GM21619 (cell line): ENCODE data around the gene ARAP3.

ENCODE experiments used
- ATAC-seq: cut with Tn5 transposase; IDR thresholded peaks from one replicate; pipeline ENCODE4 v1.9.1; 2021; ENCODE audit not compliant: unreplicated experiment

Gene ARAP3

DNA sequence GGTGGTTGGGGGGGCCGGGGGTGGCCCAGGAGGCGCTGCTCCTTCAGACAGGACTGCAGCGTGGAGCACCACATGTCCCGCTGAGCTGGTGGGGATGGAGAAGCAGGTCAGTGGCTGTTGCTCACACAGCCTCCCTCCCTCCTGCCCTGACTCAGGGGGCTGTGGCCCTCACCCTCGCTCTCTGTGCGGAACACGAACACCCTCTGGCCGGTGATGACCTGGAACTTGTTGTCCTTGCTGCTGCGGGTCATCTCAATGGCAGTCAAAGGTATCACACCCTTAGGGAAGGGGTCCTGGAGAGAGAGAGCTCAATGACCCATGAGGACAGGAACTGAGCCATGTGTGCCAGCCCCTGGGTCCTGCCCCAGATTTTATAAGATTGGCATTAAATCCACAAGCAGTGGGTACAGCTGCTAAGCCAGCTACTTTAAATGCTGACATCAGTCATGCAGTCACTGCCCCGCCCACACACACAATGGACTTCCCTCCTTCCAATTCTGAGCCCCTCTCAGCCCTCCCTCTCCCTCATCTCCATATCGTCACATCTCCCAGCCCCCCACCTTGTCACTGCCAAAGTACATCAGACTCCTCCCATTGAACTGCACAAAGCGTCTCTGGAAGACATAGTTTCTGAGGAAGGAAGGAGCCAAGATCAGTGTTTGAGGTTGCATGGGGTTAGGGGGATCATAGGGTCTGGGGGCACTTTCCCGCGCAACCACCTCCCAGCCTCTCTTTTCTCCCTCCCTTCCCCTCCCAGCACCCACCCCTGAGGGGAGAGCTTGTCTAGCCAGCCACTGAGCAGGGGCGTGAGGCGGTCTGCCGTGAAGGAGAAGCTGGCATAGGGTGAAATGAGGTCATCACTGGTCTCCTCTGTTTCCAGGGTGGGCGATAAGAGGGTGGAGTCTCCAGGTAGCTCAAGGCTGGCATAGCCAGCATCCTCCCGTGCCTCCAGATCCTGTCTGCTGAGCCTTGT, 8.9 kb downstream of the ARAP3 start:
- no peak for ATAC-seq

DNA sequence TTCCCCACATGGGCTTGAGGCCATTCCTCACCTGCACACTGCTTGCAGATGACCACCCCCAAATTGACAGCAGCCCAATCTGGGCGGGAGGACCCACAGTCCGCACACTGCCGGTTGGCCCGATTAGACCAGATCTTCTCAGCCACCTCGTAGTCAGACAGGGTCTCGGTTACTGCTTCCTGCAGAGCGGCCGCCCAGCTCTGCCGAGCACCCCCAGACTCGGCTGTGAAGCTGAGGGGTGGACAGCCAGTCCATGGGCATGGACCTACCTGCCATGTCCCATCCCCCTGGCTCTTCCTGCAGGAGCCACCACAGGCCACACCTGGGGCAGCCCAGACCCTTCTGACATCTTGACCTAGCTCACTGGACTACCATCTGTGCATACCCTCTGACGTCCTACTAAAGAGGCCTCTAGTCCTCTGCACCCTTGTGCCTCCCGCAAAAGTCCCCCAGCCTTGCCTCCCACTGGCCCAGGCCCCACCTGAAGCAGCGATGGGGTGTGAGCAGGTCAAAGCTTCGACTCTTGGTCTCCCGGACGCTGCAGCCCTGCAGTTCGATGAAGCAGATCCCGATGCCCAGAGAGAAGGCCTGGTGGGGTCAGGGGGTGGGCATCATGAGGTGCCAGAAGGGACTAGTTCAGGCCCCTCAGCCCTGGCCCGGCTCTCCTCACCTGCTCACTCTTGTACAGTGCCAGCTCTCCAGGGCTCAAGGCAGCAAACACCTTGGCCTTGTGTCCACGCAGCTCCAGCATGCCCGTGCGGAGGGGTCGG, 9.8 kb downstream of the ARAP3 start:
- ATAC-seq = no peak

DNA sequence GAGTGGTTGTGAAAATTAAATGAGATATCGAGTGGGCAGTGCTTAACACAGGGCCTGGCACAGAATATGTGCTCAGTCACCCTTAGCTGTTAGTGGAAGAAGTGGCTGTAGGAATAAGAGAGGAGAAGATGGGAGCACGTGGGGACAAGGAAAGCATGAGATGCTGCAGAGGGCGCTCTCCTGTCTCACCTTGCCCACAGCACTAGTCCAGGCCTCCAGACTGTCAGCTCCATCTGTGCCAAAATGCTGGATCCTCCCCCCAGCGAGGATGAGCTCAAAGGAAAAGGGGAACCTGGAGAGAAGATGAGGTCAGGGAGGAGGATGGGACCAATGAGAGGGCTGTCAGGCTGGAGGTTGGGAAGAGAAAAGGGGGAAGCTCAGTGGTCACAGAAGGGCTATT, 12.5 kb downstream of the ARAP3 start:
- no peak for ATAC-seq

DNA sequence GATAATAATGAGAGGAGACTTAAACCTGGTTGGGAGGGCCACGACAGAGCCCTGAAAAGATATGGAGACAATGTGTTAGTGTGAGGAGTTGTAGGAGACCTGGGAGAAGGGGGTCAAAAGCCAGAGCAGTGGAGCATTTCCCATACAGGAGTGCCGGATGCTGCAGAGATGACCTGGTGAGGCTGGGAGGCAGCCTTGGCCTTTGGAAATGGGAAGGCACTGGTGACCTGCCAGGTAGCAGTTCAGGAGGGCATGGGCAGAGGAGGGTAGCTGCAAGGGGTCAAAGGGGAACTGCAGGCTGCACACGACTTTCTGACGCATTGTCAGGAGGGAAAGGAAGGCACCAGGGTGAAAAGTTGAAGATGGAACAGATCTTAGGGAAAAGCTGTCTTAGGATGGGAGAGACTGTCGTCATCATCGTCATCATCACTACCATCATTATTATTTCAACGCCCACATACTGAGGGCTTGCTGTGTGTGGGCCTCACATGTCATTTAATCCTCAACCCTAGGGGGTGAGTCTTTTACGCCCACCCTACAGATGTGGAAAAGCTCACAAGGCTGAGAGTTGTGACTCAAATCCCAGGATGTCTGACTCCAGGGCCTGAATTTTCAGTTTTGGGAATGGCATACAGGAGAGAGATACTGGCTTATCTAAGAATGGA, 13.3 kb downstream of the ARAP3 start:
- no peak for ATAC-seq

DNA sequence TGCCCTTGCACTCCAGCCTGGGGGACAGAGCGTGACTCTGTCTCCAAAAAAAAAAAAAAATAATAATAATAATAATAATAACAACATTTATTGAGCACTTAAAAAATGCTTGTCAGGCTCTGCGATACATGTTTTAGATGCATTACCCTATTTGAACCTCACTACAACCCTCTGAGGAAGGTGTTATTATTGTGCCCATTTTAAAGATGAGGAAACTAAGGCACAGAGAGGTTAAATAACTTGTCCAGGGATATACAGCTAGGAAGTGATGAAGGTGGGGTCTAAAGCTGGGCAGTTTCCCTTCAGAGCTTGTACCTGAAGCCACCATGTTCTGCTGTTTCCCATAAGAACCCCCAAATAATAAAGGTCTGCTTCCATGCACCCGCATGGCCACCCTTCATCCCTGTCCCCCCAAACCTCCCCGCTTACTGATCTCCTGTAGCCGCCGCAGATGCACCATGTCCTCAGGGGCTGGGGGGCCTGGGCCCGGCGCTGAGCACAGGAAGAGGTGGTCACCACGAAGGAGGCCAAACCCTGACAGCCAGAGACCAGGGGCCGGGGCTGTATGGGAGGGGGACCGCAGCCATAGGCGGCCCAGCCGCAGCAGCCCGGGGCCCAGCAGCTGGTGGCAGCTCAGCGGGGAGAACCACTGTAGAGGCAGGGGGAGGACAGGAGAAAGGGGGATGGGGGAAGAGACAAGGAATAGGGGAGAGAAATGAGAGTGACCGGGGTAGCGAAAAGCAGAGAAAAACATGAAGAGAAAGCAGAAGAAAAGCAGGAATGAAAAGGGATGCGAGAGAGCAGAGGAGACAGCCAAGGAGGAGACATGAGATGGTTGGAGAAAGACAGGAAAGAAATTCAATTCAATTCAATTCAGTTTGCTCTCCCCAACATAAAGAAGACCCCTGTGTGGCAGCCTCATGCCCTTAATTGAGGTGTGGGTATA, 15.8 kb downstream of the ARAP3 start:
- ATAC-seq = no peak

DNA sequence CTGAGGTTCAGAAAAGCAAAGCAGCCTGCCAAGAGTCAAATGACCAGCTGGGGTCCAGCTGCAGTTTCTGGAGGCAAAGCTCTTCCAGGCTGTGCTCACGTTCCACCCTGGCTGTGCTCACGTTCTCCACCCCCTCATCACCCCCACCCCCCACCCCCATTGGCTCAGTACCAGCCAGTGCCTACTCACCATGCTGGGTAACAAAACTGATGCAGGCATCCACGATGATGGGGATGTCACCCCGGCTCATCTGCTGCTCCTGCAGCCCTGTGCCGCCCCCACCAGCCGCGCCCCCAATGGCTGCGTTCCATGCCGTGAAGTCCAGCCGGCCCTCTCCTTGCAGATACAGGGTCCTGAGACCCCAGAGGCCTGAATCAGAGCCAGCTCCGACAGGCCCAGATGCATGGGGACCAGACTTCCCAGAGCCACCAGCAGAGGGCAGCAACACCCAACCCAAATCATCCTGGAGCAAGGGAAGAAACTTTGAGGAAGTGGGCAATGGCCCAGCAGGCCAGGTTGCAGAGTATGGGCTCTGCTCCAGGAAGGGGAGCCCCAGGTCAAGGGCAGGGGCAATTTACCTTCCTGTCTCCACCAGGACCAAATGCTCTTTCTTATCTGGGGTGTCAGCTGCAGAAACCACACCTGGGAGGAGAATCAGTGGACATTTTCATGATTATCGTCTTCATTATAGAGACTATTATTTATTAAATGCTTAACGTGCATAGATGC, 17.1 kb downstream of the ARAP3 start:
- peak; percentile 96 for ATAC-seq

DNA sequence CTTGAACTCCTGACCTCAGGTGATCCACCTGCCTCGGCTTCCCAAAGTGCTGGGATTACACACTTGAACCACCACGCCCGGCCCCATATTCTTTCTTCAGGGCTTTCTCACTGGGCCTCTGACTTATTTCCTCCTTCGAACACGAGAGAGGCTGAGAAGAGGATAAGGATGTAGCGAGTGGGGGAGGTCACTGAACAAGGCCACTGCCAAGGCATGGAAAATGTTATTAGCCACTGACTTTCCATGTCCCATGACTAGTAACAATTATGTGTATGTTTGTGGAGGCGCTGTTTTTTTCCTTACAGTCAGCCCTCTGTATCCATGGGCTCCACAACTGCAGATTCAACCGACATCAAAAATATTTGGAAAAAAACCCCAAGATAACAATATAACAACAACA, 18.5 kb downstream of the ARAP3 start:
- ATAC-seq = no peak

DNA sequence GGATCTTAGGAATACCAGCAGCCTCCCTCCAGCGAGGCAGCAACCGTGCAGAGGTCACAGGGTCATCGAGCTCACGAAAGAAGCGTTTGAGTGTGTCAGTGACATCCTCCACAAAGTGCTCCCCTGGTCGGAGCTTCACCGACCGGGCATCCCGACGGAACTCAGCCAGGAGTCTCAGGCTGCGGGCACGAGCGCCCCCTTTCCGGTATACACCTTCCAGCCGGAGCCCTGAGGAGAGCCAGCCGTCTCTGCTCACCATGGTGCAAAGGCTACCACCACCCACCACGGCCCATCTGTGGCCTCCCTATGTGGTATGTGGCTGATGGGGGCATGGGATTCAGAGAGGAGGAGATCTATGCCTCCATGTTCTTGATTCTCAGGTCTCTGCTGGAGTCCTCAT, 20.0 kb downstream of the ARAP3 start:
- no peak for ATAC-seq

DNA sequence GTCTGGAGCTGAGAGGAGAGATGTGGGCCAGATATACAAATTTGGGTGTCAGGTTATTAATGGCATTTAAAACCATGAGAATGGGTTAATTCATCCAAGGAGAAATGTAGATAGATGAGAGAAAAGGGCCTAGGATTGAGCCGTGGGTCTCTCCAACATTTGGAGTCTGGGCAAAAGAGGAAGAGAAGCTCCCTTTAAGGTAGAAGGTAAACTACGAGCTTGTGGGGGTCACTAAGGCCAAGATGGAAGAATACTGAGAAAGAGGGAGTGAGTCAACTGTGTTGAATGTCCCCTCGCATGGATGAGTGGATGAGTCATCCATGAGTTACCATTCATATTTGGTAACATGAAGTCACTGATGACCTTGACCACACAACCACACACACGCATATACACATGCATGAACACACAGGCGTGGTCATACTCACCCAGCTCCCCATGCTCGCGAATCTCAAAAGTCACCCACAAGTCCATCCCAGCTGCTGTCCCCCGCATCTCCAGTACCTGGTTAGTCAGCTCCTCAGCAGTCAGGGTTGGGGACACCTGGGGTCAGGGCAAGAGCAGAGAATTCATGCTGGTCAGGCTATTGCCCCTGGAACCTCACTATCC, 24.0 kb downstream of the ARAP3 start:
- ATAC-seq = peak; percentile 77

DNA sequence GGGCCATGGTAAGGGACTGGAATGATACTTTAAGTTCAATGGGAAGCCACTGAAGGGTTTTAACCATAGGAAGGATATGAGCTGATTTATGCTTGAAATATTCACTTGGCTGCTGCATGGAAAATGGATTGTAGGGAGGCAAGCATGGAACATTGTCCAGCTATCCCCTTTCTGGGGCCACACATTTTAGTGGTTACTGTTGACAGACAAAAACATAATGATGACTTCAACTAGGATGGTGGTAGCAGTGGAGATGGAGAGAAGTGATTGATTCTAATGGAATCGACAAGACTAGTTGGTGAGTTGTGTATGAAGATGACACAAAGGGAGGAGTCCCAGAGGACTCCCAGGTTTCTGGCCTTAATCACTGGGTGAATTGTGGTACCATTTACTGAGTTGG, 24.6 kb downstream of the ARAP3 start:
- ATAC-seq = no peak

DNA sequence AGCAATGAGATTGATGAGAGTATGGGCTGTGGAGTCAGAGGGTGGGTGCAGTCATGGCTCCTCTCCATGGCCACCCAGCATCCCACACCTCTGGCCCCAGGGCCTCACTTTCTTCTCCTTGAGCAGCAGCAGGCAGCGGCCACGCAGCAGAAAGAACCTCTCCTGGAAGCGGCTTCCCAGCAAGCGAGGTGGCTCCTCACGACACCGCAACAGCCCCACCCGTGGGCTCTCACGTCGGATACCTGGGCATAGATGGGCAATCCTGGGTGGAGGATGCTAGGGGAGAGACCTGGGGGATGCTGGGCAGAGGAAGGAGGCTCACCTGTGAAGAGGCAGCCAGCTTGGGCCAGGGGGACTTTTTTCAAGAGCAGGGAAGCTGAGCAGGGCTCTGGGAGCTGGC, 25.6 kb downstream of the ARAP3 start:
- ATAC-seq = no peak

DNA sequence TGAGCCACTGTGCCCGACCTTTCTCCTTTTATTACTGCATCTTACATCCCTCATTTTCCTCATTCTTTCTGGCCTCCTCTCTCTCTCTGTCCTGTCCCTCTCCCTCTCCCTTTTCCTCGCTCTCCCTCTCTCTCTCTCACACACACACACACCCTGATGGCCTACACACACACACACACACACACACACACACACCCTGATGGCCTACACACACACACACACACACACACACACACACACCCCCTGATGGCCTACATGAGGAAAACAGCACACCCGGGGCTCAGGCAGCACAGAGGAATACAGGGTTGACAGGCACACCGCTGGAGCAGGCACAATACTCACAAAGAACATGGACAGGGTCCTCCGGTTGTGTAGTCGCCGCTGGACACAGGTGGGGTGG, 27.0 kb downstream of the ARAP3 start:
- no peak for ATAC-seq

DNA sequence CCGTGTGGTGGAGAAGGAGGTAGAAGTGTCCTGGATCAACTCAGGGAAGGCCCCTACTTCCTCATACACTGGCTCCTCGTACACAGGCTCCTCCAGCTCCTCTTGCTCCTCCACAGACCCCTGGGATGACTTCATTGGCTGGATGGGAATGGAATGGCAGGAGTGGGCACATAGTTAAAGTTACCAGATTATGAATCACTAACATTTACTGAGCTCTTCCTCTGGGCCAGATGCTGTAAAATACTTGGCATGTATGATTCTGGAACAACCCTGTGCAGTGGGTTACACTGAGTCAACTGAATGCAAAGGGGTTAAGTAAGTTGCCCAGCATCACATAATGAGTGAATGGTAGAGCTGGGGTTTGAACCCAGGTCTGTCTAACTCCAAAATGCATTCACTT, 27.7 kb downstream of the ARAP3 start:
- no peak for ATAC-seq

DNA sequence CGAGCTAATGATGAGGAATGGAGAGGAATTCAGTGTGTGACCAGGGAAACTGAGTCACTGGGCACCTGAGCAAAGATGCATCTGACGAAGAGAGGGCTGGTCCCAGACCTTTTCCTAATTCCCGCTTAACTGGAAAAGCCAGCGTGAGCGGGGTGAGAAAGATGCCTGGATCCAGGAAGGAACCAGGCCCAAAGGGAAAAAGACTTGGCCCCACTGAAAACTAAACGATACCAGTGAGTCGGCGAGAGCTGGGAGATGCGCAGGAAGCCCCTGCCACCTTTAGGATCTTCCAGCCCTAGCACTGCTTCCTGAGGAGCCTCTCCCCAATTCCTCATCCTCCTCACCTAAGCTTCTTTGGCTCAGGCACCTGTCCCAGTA, 30.3 kb downstream of the ARAP3 start:
- ATAC-seq = no peak

DNA sequence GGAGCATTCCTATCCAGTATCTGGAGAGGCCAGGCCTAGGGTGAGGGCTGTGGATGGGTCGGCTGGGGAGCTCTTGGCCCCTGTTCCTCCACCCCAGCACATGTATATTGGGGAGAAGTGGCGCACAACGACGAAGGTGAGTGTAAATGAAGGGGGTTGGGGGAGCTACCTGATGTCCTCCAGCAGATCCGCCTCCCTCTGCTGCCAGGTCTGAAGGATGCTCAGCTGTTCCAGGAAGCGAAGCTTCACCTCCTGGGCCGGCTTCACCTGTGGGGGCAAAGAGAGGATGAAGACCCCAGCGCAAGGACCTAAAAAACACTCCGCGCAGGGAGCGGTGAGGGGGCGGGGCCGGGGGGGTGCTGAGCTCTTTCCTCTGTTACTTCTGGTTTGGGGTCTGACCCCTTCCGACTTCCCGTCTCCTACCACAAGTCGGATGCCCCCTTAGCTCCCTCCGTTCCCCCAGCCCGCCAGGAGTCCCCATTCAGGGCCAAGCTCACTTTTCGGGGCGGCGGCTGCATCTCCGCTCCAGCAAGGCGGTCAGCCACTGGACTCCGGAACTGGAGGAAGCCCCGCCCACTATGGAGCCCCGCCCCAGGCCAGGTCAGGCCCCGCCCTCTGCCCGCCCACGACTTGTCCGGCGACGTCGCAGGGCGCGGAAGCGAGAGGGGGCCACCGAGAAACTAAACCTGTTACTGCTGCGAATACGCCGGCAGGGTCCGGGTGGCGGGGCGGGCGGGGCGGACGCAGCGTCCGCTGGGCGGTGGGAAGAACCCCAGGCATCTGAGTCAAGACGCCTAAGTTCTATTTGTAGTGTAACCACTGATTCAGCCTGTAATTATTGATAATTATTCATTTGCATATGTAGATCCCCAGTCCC, 30.9 kb downstream of the ARAP3 start, which contains the start of gene FCHSD1:
FCHSD1 (minus strand) TSS at position 568 of the 877 bp plus-strand sequence; CDS start at position 518, 50 bp downstream.
- ATAC-seq = peak; percentile 95

DNA sequence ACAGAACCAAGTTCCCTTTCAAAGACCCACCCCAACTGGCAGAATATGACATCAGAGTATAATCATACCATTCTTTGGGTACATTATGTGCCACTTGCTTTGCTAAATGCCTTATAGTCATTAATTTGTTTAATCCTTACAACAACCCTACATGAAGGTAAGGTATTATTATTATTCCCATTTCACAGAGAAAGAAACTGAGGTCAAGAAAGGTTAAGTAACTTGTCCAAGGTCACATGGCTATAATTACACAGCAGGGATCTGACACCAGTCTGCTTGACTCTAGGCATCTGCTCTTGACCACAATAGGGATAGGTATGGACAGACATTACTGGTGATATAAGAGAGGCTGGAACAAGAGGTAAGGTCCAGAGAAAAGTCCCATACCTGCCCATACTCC, 32.1 kb downstream of the ARAP3 start:
- no peak for ATAC-seq

DNA sequence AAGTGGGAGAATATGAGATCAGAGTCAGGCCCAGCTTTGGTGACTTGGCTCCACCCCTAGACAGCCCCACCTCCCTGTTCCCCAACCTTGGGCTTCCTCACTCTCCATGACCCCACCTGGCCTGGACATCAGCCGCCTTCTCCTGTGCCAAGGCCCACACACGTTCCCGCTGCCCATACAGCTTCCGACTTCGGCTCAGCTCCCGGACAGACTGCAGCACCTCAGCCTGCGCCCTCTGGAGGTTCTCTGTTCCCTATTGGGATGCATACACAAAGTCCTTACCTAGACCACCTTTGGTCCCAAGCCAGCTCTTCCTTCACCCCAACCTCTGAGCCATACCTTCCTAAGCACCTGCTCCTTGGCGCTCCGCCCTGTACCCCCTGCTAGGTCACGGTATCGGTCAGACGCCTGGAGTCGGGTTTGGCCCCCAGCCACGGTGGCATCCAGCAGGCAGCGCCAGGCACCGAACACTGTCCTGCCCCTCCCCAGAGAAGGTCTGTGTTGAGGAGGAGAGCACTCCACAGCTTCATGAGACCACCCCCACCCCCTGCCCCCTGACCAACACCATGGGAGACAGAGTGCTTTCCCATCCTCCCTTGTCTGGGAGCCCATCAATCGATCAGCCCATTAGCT, 32.9 kb downstream of the ARAP3 start:
- ATAC-seq = no peak

DNA sequence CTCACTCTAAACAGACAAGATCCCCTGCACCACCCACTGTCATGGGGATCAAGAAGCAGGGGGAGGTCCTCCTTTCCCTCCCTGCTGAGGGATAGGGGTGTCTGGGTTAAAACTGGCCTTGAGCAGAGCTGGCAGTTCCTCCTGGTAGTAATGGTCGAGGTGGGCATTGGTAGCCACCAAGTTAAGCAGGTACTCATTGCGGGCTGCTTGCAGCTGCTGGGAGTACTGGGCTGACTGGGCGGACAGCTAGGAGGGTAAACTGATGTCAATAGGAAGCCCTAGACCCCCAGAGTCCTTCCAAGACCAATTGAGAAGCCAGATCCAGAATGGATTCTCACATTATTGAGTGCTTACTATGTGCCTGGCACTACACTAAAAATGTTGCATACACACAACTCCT, 34.2 kb downstream of the ARAP3 start:
- no peak for ATAC-seq
